ENCODE results near the gene IL1B.
A peak's percentile ranks its signal among the peaks of the same experiment; 100 is the strongest.
"Not testable (repeated sequence)": the region's sequence is repeated elsewhere in the genome, so short reads cannot be mapped to it uniquely, and the experiment has no call there.

The IL1B gene

DNA sequence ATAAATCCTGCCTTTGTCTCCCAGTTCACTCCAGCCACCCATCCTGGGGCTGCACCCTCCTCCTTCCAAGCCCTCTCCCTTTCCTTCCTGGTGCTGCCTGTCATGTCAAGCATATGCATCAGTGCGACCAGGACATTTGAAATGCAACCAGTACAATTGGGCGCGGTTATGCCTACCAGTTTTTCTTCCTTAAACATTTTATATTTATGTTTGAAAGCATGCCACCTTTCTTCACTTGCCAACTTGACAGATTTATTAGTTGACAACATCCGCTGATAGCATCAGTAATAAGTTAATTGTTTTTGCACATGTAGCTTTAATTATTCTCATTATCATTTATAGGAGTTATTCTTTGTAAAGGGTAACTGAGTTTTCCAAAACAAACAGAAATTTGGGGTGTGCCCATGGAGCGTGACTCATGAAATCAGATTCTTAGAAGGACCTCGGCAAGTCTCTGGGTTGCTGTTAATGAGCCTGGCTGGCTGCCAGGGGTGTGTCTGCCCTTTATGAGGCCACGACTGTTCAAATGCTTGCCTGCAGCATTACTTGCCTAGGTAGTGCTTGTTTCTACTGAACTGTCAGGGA, 32.8 kb upstream of the IL1B start:
- H3K36me3 Mint-ChIP-seq (ENCODE audit: low read depth): no peaks in the 10 kb centered on the region
- ATAC-seq (peak; percentile 65), DNase-seq (peak; percentile 32)
- peaks cover 28% of the 10 kb centered on the region for H3K27me3 Mint-ChIP-seq
- H3K4me1 Mint-ChIP-seq: no peaks in the 10 kb centered on the region
- no peak overlapping the region for H3K27ac Mint-ChIP-seq
- H3K4me3 Mint-ChIP-seq: no peak overlapping the region
- H3K9me3 Mint-ChIP-seq: no peaks in the 10 kb centered on the region

DNA sequence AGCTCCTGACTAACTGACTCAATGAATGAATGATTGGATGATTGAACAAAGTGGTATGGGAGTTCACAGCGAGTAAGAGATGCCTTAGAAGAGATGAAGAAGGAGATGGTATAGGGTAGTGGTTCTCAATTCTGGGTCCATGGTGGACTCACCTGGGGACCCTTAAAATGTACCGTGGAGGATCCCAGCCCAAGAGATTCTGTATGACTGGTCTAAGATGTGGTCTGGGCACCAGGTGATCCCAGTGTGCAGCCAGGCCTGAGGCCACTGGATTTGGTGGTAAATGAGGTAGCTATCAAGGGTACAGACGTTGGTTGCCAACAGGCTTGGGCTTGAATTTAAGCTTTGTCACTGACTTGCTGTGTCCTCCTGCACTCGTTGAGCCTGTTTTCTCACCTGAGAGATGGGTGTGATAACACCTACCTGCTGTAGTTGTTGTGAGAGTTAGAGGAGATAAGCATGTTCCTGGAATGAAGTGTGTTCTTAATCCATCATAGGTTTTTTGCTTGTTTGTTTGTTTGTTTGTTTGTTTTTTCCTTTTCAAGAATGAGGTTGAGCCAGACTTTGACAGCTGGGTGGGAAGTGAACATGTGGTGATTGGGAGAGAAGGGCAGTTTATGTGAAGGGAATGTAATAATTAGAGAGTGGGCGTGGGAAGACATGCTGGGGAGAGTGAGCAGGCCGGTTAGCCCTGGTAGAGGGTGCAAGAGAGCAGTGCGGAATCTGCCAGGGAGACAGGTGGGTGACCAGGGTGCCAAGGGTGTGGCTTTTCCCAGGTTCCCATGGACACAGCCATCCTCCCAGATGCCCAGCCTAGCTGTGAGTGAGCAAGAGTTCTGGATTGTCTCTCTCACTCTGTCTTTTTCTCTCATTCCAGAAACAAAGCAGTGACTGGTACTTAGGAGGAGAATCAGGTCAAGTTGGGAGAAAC, 31.4 kb upstream of the IL1B start:
- Mint-ChIP-seq H3K27me3 (peaks cover 27% of the 10 kb centered on the region), H3K4me3 (no peak overlapping the region), H3K9me3 (no peaks in the 10 kb centered on the region), H3K36me3 (ENCODE audit: low read depth) (no peaks in the 10 kb centered on the region), H3K4me1 (no peaks in the 10 kb centered on the region), H3K27ac (no peak overlapping the region)
- DNase-seq (no peak), ATAC-seq (no peak)

DNA sequence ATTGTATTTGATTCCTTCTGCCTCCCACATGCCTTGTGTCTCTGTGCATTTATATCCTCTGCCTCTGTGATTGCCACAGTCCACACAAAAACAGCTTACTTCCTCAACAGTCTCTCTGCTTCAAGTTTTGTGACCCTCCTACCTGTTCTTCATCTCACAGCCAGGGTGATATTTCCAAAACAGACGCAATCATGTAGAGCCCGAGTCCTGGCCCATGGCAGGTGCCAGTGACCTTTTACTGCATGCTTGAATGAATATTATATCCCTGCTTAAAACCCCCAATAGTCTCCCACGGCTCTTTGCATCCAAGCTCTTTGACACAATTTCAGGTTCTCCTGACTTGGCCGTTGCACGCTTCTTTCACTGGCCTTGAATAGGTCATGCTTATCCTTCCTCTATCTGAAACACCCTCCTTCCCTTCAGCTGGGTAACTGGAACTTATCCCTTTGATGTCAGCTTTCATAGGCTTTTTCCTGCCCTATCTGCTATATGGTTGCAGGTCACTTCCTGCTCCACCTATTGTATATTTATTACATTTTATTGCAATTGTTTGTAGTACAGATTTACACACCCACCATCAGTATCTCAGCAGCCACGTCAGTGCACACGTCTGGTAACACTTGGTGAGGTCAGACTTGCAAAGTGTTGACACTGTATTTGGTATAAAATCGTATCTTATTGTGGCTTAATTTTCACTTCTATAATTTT, 29.7 kb upstream of the IL1B start:
- Mint-ChIP-seq H3K27ac (no peak overlapping the region), H3K9me3 (no peaks in the 10 kb centered on the region), H3K4me1 (no peaks in the 10 kb centered on the region), H3K36me3 (ENCODE audit: low read depth) (no peaks in the 10 kb centered on the region), H3K4me3 (no peak overlapping the region), H3K27me3 (peaks cover 16% of the 10 kb centered on the region)
- ATAC-seq (no peak), DNase-seq (no peak)

DNA sequence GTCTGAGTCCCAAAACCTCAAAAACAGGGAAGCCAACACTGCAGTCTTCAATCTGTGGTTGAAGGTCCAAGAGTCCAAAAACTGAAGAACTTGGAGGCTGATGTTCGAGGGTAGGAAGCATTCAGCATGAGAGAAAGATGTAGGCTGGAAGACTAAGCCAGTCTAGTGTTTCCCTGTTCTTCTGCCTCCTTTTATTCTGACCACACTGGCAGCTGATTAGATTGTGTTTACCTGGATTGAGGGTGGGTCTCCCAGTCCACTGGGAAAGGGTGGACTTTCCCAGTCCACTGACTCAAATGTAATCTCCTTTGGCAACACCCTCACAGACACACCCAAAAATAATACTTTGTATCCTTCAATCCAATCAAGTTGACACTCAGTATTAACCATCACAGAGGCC, 27.5 kb upstream of the IL1B start:
- no peaks in the 10 kb centered on the region for H3K4me1 Mint-ChIP-seq
- DNase-seq: no peak
- H3K9me3 Mint-ChIP-seq: peaks cover 14% of the 10 kb centered on the region
- H3K36me3 Mint-ChIP-seq (ENCODE audit: low read depth): peaks cover 4% of the 10 kb centered on the region
- H3K27ac Mint-ChIP-seq: no peak overlapping the region
- H3K4me3 Mint-ChIP-seq: no peak overlapping the region
- no peak for ATAC-seq
- H3K27me3 Mint-ChIP-seq: peaks cover 6% of the 10 kb centered on the region

DNA sequence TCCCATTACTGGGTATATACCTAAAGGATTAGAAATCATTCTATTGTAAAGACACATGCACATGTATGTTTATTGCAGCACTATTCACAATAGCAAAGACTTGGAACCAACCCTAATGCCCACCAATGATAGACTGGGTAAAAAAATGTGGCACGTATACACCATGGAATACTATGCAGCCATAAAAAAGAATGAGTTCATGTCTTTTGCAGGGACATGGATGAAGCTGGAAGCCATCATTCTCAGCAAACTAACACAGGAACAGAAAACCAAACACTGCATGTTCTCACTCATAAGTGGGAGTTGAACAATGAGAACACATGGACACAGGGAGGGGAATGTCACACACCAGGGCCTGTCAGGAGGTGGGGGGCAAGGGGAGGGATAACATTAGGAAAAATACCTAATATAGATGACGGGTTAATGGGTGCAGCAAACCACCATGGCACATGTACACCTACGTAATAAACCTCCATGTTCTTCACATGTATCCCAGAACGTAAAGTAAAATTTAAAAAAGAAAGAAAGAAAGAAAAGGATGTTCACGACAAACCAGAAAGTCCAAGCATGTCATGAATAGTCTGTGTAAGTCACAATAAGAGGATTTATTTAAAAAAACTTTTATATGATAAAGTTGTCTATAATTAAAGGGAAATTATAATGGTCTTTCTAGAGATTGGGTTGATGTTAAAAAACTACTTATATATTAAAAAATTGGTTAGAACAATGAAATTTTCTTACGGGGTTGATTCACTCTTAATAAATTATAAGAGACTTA, 23.0 kb upstream of the IL1B start:
- not testable (repeated sequence) for H3K4me3 Mint-ChIP-seq; H3K27me3 Mint-ChIP-seq; H3K36me3 Mint-ChIP-seq (ENCODE audit: low read depth); H3K4me1 Mint-ChIP-seq; DNase-seq; ATAC-seq; H3K27ac Mint-ChIP-seq
- H3K9me3 Mint-ChIP-seq: peaks cover 21% of the 10 kb centered on the region

DNA sequence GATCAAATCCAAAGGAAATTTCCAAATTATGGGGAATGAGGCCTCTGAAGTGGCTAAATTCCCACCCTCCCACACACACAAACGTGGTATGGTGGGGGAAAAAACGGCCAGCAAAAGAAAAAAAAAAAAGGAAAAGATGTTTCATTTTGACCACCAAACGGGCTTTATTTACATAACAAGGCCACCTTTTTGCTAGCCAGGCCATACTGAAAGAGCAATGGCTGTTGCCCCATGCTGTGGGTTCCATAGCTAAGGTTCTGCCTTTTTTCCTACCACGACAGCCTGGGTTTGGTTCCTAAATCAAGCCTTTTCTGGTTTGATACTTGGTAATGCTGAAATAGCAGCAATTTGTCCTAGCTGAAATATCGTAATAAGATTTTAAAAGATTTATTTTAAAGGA, 14.0 kb upstream of the IL1B start:
- no peak overlapping the region for H3K4me3 Mint-ChIP-seq
- no peak overlapping the region for H3K27ac Mint-ChIP-seq
- H3K9me3 Mint-ChIP-seq: no peaks in the 10 kb centered on the region
- no peaks in the 10 kb centered on the region for H3K36me3 Mint-ChIP-seq (ENCODE audit: low read depth)
- H3K4me1 Mint-ChIP-seq: no peaks in the 10 kb centered on the region
- H3K27me3 Mint-ChIP-seq: peaks cover 19% of the 10 kb centered on the region
- DNase-seq: no peak
- no peak for ATAC-seq

DNA sequence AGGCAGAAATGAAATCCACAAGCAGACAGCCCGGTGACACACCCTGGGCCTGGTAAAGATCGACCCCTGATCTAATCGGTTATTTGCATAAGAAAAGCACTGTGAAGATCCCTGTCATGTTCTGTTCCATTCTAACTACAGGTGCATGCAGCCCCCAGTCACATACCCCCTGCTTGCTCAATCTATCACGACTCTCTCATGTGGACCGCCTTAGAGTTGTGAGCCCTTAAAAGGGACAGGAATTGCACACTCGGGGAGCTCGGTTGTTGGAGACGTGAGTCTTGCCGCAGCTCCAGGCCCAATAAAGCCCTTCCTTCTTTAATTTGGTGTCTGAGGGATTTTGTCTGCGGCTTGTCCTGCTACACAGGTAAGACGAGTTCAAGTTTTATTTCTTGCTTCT, 13.4 kb upstream of the IL1B start:
- DNase-seq: no peak
- H3K9me3 Mint-ChIP-seq: no peaks in the 10 kb centered on the region
- peaks cover 21% of the 10 kb centered on the region for H3K27me3 Mint-ChIP-seq

DNA sequence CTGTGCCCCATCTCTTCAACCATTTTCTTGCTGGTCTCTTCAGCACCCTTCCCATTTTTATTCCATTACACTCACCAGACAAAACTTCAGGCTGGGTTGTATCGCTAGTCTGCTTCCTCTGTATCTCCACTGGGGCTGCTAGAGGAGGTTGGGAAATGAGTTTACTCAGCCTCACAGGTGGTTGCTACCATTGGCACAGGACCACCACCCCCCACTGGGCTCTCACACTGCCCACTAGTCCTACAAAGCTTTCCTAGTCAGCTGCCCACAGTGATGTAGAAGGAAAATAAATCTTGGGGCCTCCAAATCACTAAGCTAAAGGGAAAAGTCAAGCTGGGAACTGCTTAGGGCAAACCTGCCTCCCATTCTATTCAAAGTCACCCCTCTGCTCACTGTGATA, 12.3 kb upstream of the IL1B start:
- Mint-ChIP-seq H3K27ac (no peak overlapping the region), H3K9me3 (no peaks in the 10 kb centered on the region), H3K27me3 (peaks cover 21% of the 10 kb centered on the region), H3K4me3 (no peak overlapping the region), H3K4me1 (no peaks in the 10 kb centered on the region), H3K36me3 (ENCODE audit: low read depth) (no peaks in the 10 kb centered on the region)
- DNase-seq (no peak), ATAC-seq (no peak)

More for the DNA sequence above, 13.4 kb upstream of the IL1B start:
- no peaks in the 10 kb centered on the region for H3K36me3 Mint-ChIP-seq (ENCODE audit: low read depth)
- H3K4me1 Mint-ChIP-seq: no peaks in the 10 kb centered on the region
- H3K27ac Mint-ChIP-seq: no peak overlapping the region
- H3K4me3 Mint-ChIP-seq: no peak overlapping the region
- ATAC-seq: no peak

DNA sequence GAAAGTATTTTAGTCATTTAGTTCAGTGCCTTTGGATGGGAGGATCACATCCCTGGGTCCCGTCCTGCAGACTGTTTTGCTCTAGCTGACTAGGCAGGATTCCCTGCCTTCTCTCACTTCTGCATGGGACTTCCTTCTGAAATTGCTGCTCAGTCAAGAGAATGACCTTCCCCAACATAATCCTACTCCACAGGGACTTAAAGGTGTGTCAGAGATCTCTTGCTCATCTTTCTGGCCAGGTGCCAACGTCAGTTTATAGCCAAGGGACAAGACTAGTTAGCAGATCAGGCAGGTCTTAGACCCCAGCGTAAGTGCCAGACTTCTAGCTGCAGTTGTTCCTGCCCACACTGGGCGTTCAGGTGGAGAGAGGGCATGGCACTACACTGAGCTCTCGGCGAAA, 9.5 kb upstream of the IL1B start:
- no peak for ATAC-seq
- H3K4me3 Mint-ChIP-seq: no peak overlapping the region
- H3K36me3 Mint-ChIP-seq (ENCODE audit: low read depth): no peaks in the 10 kb centered on the region
- peaks cover 31% of the 10 kb centered on the region for H3K27me3 Mint-ChIP-seq
- no peaks in the 10 kb centered on the region for H3K9me3 Mint-ChIP-seq
- no peak for DNase-seq
- peaks cover 5% of the 10 kb centered on the region for H3K4me1 Mint-ChIP-seq
- no peak overlapping the region for H3K27ac Mint-ChIP-seq

DNA sequence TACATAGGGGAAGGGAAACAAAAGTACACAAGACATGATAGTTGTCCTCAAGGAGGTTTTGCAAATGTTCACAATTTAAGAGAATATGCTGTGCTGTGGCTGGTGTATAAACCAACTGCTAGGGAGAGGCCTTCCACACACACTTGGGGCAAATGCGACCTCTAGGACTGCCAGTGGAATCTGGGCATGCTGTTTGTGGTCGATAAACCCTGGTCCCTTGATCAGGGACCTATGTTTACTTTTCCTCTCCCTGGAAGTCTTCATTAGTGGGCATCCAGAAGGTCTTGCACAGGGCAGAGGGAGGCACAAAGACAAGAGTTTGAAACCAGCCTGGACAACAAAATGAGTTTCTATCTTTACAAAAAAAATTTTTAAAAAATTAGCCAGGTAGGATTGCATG, 7.3 kb upstream of the IL1B start:
- Mint-ChIP-seq H3K27ac (no peak overlapping the region), H3K4me3 (no peak overlapping the region), H3K36me3 (ENCODE audit: low read depth) (no peaks in the 10 kb centered on the region), H3K4me1 (peaks cover 11% of the 10 kb centered on the region), H3K27me3 (peaks cover 33% of the 10 kb centered on the region), H3K9me3 (no peaks in the 10 kb centered on the region)
- DNase-seq (no peak), ATAC-seq (no peak)

DNA sequence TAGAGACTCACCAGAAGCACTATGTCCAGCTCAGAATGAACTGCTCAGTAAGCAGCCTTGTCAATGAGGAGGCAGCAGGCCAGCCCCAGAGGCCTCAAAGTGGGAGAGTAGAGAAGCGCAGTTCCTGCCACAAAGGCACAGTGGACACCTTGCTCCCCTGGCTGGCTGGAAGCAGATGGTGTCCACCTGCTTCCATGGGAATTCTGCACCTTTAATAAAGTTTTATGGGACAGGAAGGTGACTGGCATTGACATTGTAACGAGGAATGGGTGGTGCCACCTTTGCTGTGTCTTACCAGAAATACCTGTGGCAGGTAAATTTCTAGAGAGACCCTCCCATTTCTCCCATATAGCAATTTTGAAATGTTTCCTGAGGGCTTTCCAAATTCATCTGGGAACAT, 6.7 kb upstream of the IL1B start:
- Mint-ChIP-seq H3K4me1 (peaks cover 12% of the 10 kb centered on the region), H3K27ac (no peak overlapping the region), H3K4me3 (no peak overlapping the region), H3K27me3 (peaks cover 34% of the 10 kb centered on the region), H3K9me3 (no peaks in the 10 kb centered on the region), H3K36me3 (ENCODE audit: low read depth) (no peaks in the 10 kb centered on the region)
- no peak for ATAC-seq
- no peak for DNase-seq

DNA sequence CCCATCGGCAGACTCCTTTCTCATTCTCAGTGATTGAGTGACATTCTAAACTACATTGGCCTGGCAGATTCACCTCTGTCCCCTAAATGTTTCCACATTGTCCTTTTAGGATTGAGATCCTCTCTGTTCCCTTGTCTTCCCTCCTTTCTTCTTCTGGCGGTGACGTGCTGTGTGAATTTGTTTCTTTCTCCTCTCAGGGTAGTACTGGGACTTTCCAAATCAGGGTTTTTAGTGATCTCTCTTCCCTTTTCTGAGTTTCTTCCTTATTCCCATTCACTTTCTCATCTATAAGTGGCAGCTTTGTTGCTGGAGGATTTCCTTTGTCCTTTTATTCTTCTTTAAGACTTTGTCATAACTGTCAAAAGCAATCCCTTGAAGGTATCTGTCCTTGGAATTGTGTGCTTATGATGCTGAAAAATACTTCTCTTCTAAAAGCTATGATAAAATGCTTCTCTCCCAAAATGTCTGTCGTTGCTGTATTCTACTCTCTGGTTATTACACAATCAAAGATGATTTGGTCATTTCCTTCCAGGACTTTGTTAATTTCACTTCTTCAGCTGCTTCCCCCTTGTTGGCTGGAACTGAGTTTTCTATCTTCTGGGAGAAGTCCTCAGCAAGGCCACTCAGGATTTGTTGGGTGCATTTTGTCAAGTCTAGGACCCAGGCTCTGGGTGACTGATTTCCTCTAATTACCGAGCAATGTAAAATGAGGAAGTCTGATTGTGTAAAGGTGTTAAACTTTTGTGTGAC, 4.9 kb upstream of the IL1B start:
- Mint-ChIP-seq H3K27me3 (peaks cover 25% of the 10 kb centered on the region), H3K27ac (peak overlapping the region; percentile 7), H3K4me3 (no peak overlapping the region), H3K36me3 (ENCODE audit: low read depth) (no peaks in the 10 kb centered on the region), H3K4me1 (peaks cover 12% of the 10 kb centered on the region), H3K9me3 (no peaks in the 10 kb centered on the region)
- ATAC-seq (no peak), DNase-seq (no peak)

DNA sequence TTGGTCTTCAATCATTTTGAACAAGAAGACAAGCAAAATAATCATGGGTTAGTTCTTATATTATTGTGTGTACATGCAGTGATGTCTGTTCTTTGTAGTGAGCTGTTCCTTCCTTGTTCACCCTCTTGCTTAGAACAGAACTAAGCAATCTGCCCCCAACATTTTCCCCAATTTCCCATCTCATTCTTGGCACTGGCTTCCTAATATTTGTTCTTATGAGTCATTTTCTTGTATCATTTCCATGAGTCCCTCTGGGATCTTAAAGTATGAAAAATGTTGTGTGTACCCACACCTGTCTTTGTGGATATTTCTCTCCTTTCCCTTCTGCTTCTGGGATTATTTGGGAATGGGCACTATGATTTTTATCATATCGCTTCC, 3.5 kb upstream of the IL1B start:
- no peak overlapping the region for H3K27ac Mint-ChIP-seq
- H3K4me1 Mint-ChIP-seq: peaks cover 12% of the 10 kb centered on the region
- H3K27me3 Mint-ChIP-seq: peaks cover 19% of the 10 kb centered on the region
- no peaks in the 10 kb centered on the region for H3K9me3 Mint-ChIP-seq
- no peak overlapping the region for H3K4me3 Mint-ChIP-seq
- DNase-seq (no peak), ATAC-seq (no peak)
- no peaks in the 10 kb centered on the region for H3K36me3 Mint-ChIP-seq (ENCODE audit: low read depth)

All from activated naive CD8-positive, alpha-beta T cell treated with anti-CD3 and anti-CD28 coated beads, Interleukin-2, amount 50 U/mL, for 24 hours (primary cell).